Measurements from ENCODE around the gene TFB1M.
"Not testable (repeated sequence)": the region's sequence is repeated elsewhere in the genome, so short reads cannot be mapped to it uniquely, and the experiment has no call there.

Gene TFB1M

DNA sequence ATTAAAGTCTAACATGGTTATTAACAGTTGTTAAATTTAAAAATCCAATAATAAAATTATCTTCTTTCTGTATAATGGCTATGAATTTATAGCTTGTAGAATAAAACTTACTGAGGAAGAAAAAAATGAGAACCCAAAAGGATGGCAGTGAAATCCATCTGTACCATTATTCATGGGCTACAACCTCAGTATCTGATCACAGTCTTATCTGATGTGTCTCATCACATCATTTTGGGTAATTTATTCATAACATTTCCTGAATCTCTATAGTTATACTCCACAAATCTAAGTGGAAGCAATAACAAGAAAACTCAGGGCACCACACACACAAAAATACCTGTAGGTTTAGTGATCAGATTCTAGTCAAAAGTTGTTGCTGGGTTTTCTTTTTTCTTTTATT, 43.1 kb downstream of the TFB1M start:
- DNase-seq (ENCODE audit: low read depth), result no peak
- no peak for TF ChIP-seq CTCF (conservative IDR thresholded peaks at IDR 0.05; ENCODE audit: low read depth, low read length)
- no peak overlapping the region for H3K4me3 ChIP-seq (ENCODE audit: low read length)

DNA sequence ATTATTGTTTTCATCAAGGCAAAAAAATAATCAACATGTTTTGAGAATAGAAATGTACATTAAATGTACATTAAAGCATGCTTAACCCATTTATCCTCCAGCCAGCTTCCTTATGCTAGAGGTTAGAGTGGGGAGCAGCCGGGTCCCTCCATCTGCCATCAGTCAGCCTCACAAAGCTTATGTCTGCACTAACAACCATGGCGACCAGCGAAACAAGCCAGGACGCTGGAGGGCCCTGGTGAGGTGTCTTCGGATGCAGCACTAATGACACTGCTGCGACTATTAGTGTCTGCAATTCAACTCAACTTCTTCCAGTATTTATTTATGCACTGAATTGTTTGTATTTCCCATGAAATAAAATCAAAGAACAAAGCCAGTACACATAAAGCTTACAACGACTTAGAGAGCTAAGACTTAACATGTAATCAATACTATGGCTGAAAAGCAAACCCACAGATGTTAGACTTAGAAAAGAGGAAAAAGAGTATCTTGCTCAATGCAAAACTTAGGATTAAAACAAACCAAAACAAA, 43.7 kb downstream of the TFB1M start:
- H3K4me3 ChIP-seq (ENCODE audit: low read length), result no peak overlapping the region
- DNase-seq (ENCODE audit: low read depth), result no peak
- no peak for TF ChIP-seq CTCF (conservative IDR thresholded peaks at IDR 0.05; ENCODE audit: low read depth, low read length)

DNA sequence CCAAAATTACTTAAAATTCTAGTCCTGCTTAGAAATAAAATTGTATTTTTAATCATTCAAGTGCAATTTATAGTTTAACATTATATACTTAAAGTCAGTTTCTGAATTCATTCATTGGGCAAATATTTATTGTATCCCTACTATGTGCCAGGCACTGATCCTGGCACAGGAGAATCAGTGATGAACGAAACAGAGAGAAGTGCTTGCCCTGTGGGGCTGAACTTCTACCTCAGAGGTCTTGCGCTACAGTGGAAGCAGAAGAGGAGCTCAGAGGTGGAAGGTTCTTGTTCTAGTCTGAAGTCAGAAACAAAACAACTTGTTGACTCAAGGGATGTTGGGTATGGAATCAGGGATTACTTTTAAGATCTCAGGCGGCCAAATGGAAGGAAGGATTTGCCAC, 44.5 kb downstream of the TFB1M start:
- no peak for DNase-seq (ENCODE audit: low read depth)
- no peak overlapping the region for H3K4me3 ChIP-seq (ENCODE audit: low read length)
- TF ChIP-seq CTCF (conservative IDR thresholded peaks at IDR 0.05; ENCODE audit: low read depth, low read length), result no peak

DNA sequence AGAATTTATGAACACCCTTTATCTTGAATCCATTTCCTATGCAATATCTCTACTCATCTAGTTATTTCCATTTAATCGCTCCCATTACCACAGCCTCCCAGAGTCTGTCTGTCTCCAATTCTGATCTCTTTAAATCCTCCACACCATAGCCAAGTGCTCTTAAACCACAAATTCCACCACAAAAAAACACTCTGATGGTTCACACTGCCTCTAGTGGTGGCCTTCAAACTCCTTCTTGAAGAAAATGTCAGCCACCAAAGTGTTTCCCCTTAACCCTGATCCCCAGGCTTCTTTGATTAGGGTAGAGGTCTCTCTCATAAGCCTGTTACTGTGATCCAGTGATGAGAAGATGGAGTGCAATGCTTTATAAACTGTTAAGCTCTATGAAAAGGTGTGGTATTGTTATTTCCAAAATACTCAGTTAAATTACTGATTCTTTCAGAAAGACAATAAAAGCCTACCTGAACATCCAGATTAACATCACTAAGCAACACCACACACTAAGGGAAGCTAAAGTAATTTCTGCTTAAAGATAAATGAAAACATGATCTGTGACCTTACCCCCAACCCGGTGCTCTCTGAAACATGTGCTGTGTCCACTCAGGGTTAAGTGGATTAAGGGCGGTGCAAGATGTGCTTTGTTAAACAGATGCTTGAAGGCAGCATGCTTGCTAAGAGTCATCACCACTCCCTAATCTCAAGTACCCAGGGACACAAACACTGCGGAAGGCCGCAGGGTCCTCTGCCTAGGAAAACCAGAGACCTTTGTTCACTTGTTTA, 46.0 kb downstream of the TFB1M start:
- TF ChIP-seq CTCF (conservative IDR thresholded peaks at IDR 0.05; ENCODE audit: low read depth, low read length), result peak; percentile 80
- DNase-seq (ENCODE audit: low read depth); H3K4me3 ChIP-seq (ENCODE audit: low read length): not testable (repeated sequence)

- no peak for DNase-seq (ENCODE audit: low read depth)
- H3K4me3 ChIP-seq (ENCODE audit: low read length), result no peak overlapping the region
- no peak for TF ChIP-seq CTCF (conservative IDR thresholded peaks at IDR 0.05; ENCODE audit: low read depth, low read length)
These were observed 46.9 kb downstream of the TFB1M start for GRCh38 chr6:155267411-155267810.

DNA sequence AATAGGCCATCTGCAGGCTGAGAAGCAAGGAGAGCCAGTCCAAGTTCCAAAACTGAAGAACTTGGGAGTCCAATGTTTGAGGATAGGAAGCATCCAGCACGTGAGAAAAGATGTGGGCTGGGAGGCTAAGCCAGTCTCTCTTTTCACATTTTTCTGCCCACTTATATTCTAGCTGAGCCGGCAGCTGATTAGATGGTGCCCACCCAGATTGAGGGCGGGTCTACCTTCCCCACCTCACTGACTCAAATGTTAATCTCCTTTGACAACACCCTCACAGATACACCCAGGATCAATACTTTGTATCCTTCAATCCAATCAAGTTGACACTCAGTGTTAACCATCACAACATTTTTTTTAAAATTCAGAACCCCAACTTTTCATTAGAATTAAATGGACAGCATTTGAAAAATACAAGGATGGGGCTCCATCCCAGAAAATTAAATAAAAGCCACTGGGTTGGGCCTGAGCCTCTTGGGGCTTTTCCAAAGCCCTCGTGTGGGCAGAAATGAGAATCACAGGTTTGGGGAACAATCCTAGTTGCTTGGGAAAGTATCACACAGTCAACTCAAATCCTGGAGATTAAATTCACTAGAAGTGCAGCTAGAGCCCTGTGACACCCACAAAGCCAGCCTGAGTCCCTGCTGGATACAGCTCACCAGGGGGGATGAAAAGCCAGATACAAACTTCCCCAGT, 48.3 kb downstream of the TFB1M start:
- peak; percentile 18 for TF ChIP-seq CTCF (conservative IDR thresholded peaks at IDR 0.05; ENCODE audit: low read depth, low read length)
- DNase-seq (ENCODE audit: low read depth), result no peak
- no peak overlapping the region for H3K4me3 ChIP-seq (ENCODE audit: low read length)

All from retinal pigment epithelial cell (primary cell).